ENCODE measurements around the gene USE1.

- no peak for TF ChIP-seq CTCF (conservative IDR thresholded peaks at IDR 0.05; ENCODE audit: low read length)
- TF ChIP-seq EZH2phosphoT487 (IDR thresholded peaks at IDR 0.05; ENCODE audit: borderline replicate concordance) = no peak
Observed at GRCh38 chr19:17259118-17259780, 44.1 kb downstream of the USE1 start.
